ENCODE results near the gene AK9. TPM values are rescaled to one million over a fixed set of nuclear protein-coding genes. Genes with fewer than 3 reads are reported as not detected.

AK9 gene
- total and polyA plus RNA-seq, 9 of the 15 experiments (the other 6 are each of a cell fraction or from before 2014, with no cell fraction given): 0.59 to 1.9 (median 1.2) TPM

DNA sequence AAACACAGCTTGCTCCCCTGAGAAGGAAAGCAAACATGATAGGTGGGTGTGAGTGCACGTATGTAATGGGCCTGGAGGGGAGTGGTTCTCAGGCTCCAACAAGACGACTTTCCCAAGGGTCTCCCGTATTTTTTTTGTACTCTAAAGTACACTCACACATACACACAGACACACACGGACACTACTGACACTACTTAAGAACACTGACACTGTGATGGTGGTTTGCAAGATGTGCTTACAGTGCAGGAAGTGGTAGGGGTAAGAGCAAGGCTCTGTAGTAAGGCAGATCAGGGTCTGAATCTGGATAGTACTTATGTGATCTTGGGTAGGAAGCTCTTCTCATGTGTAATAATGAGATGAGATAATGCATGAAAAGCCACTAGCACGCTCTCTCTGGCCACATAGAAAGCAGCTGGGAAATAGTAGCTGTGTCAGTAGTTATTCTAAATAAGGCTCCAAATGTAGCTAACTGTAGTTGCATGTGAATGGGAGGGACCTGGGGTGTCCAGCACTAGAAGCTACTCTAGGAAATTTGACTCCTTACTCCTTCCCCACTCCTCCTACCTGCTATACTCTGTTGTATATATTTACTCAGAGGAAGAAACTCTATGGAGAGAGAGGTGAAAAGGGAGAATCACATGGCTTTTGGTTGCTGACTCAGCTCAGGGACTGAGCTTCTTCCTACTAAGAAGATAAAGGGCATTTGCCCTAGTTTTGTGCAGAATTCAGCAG lies 199.6 kb downstream of the AK9 start (continued):
- no peak for TF ChIP-seq MTF1 (CRISPR knock-in tag; IDR thresholded peaks at IDR 0.05; ENCODE audit: borderline replicate concordance)
- TF ChIP-seq, protein P1, sequence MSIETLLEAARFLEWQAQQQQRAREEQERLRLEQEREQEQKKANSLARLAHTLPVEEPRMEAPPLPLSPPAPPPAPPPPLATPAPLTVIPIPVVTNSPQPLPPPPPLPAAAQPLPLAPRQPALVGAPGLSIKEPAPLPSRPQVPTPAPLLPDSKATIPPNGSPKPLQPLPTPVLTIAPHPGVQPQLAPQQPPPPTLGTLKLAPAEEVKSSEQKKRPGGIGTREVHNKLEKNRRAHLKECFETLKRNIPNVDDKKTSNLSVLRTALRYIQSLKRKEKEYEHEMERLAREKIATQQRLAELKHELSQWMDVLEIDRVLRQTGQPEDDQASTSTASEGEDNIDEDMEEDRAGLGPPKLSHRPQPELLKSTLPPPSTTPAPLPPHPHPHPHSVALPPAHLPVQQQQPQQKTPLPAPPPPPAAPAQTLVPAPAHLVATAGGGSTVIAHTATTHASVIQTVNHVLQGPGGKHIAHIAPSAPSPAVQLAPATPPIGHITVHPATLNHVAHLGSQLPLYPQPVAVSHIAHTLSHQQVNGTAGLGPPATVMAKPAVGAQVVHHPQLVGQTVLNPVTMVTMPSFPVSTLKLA (conservative IDR thresholded peaks at IDR 0.05): 0 out of 4 replicates have a peak, but pooled peaks of 1 of the 2 experiments have one; percentile 29
- TF ChIP-seq, protein P2, sequence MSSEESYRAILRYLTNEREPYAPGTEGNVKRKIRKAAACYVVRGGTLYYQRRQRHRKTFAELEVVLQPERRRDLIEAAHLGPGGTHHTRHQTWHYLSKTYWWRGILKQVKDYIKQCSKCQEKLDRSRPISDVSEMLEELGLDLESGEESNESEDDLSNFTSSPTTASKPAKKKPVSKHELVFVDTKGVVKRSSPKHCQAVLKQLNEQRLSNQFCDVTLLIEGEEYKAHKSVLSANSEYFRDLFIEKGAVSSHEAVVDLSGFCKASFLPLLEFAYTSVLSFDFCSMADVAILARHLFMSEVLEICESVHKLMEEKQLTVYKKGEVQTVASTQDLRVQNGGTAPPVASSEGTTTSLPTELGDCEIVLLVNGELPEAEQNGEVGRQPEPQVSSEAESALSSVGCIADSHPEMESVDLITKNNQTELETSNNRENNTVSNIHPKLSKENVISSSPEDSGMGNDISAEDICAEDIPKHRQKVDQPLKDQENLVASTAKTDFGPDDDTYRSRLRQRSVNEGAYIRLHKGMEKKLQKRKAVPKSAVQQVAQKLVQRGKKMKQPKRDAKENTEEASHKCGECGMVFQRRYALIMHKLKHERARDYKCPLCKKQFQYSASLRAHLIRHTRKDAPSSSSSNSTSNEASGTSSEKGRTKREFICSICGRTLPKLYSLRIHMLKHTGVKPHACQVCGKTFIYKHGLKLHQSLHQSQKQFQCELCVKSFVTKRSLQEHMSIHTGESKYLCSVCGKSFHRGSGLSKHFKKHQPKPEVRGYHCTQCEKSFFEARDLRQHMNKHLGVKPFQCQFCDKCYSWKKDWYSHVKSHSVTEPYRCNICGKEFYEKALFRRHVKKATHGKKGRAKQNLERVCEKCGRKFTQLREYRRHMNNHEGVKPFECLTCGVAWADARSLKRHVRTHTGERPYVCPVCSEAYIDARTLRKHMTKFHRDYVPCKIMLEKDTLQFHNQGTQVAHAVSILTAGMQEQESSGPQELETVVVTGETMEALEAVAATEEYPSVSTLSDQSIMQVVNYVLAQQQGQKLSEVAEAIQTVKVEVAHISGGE (CRISPR knock-in tag; IDR thresholded peaks at IDR 0.05): no peak
- TF ChIP-seq SUPT5H (IDR thresholded peaks at IDR 0.05): no peak
- TF ChIP-seq PHTF2 (CRISPR knock-in tag; IDR thresholded peaks at IDR 0.05): no peak
- no peak for TF ChIP-seq NFE2 (IDR thresholded peaks at IDR 0.05; ENCODE audit: low read depth)
- TF ChIP-seq ILF3 (IDR thresholded peaks at IDR 0.05; ENCODE audit: borderline replicate concordance): no peak
- TF ChIP-seq, protein P3, sequence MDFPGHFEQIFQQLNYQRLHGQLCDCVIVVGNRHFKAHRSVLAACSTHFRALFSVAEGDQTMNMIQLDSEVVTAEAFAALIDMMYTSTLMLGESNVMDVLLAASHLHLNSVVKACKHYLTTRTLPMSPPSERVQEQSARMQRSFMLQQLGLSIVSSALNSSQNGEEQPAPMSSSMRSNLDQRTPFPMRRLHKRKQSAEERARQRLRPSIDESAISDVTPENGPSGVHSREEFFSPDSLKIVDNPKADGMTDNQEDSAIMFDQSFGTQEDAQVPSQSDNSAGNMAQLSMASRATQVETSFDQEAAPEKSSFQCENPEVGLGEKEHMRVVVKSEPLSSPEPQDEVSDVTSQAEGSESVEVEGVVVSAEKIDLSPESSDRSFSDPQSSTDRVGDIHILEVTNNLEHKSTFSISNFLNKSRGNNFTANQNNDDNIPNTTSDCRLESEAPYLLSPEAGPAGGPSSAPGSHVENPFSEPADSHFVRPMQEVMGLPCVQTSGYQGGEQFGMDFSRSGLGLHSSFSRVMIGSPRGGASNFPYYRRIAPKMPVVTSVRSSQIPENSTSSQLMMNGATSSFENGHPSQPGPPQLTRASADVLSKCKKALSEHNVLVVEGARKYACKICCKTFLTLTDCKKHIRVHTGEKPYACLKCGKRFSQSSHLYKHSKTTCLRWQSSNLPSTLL (IDR thresholded peaks at IDR 0.05): no peak
- TF ChIP-seq, protein P4, sequence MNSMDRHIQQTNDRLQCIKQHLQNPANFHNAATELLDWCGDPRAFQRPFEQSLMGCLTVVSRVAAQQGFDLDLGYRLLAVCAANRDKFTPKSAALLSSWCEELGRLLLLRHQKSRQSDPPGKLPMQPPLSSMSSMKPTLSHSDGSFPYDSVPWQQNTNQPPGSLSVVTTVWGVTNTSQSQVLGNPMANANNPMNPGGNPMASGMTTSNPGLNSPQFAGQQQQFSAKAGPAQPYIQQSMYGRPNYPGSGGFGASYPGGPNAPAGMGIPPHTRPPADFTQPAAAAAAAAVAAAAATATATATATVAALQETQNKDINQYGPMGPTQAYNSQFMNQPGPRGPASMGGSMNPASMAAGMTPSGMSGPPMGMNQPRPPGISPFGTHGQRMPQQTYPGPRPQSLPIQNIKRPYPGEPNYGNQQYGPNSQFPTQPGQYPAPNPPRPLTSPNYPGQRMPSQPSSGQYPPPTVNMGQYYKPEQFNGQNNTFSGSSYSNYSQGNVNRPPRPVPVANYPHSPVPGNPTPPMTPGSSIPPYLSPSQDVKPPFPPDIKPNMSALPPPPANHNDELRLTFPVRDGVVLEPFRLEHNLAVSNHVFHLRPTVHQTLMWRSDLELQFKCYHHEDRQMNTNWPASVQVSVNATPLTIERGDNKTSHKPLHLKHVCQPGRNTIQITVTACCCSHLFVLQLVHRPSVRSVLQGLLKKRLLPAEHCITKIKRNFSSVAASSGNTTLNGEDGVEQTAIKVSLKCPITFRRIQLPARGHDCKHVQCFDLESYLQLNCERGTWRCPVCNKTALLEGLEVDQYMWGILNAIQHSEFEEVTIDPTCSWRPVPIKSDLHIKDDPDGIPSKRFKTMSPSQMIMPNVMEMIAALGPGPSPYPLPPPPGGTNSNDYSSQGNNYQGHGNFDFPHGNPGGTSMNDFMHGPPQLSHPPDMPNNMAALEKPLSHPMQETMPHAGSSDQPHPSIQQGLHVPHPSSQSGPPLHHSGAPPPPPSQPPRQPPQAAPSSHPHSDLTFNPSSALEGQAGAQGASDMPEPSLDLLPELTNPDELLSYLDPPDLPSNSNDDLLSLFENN (IDR thresholded peaks at IDR 0.05; ENCODE audit: low read depth in 2 of 2, low read length in 2 of 2): no peak
- no peak for TF ChIP-seq DNMT1 (IDR thresholded peaks at IDR 0.05)
- TF ChIP-seq CCAR2 (IDR thresholded peaks at IDR 0.05; ENCODE audit: low read depth, low read length): no peak
- TF ChIP-seq STAG1 (CRISPR knock-in tag; IDR thresholded peaks at IDR 0.05; ENCODE audit: borderline replicate concordance): no peak
- TF ChIP-seq MAFG (tag; conservative IDR thresholded peaks at IDR 0.05): peak; percentile 83
- TF ChIP-seq U2AF1 (optimal IDR thresholded peaks at IDR 0.05; ENCODE audit: low read depth, low read length): no peak
- TF ChIP-seq KLF13 (tag; IDR thresholded peaks at IDR 0.05; ENCODE audit: borderline replicate concordance, low read depth): no peak

All from K562 (cell line).